KOPT-K1 (cell line): ENCODE measurements around the gene CFTR.

Source experiments
- H3K27ac ChIP-seq: fragments of 200-600 bp; sonication (generic); 2 replicates; pipeline ENCODE4 v1.5.1; 2016; ENCODE audit warnings: antibody characterized with exemption, mild to moderate bottlenecking, low read depth, low read length; ENCODE audit not compliant: poor library complexity, severe bottlenecking
- H3K36me3 ChIP-seq: fragments of 200-600 bp; sonication (generic); 2 replicates; pipeline ENCODE4 v1.5.1; 2017; ENCODE audit warnings: antibody characterized with exemption, mild to moderate bottlenecking, low read length, moderate library complexity; ENCODE audit not compliant: insufficient read depth
- H3K9me3 ChIP-seq: fragments of 200-600 bp; sonication (generic); 2 replicates; pipeline ENCODE4 v1.5.1; 2017; ENCODE audit warnings: antibody characterized with exemption, low read length, mild to moderate bottlenecking; ENCODE audit not compliant: insufficient read depth, poor library complexity, severe bottlenecking

Gene CFTR

DNA sequence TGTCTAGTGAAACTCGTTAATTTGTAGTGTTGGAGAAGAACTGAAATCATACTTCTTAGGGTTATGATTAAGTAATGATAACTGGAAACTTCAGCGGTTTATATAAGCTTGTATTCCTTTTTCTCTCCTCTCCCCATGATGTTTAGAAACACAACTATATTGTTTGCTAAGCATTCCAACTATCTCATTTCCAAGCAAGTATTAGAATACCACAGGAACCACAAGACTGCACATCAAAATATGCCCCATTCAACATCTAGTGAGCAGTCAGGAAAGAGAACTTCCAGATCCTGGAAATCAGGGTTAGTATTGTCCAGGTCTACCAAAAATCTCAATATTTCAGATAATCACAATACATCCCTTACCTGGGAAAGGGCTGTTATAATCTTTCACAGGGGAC lies 187.6 kb downstream of the CFTR start:
- no peak overlapping the region for H3K27ac ChIP-seq
- H3K36me3 ChIP-seq: peaks cover 65% of the 10 kb centered on the region
- no peaks in the 10 kb centered on the region for H3K9me3 ChIP-seq

DNA sequence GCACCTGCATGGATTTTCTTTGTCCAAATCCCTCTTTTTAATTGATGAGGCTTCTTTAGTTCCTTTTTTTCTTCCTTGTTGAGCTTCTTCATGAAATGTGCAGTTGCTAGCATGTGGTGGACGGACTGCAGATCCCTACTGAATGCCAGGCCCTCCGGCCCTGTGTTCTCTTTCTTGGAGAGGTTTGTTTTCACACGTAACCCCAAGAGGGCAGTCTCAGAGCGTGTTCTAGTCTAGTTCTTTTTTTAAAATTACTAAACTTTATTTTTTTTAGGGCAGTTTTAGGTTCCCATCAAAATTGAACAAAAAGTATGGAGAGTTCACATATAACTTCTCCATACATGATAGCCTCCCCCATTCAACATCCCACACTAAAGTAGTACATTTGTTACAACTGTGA lies 190.0 kb downstream of the CFTR start:
- Histone ChIP-seq H3K9me3 (no peaks in the 10 kb centered on the region), H3K27ac (no peak overlapping the region), H3K36me3 (peaks cover 41% of the 10 kb centered on the region)

DNA sequence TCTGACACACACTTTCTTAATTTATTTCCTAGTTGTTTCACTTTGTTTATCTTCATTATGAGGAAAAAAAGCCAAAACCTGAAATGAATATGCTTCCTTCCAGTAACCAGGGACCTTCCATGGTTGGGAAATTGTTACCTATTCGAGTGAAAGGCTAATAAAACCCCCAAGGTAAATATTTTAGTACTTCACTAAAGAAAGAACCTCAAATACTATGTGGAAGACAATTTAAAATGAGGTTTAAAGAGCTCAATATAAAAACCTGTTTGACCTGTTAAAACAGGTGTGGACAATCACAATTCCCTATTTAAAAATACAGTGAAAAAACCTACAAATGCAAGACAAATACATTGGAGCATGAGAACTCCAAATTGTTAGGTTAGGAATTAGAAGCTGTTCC lies 192.6 kb downstream of the CFTR start:
- Histone ChIP-seq H3K36me3 (peaks cover 15% of the 10 kb centered on the region), H3K27ac (no peak overlapping the region), H3K9me3 (no peaks in the 10 kb centered on the region)

DNA sequence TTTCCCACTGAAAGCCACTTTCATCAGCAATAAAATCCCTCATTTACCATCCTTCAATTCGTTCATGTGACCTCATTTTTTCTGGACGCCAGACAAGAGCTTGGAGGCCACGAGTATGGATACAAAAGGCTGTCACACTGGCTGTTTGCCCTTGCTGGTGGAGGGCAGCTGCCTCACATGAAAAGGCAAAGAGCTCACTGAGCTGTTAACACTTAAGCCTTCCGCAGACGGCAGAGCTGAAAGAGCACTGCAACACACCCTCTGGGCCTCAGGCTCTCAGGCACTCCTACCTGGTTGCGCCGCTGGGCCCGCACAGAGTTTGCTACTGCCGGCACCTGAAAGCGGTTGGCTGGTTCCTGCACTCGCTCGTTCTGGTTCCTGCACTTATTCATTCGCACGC lies 193.5 kb downstream of the CFTR start:
- Histone ChIP-seq H3K36me3 (peaks cover 7% of the 10 kb centered on the region), H3K9me3 (no peaks in the 10 kb centered on the region), H3K27ac (peak overlapping the region; percentile 14)

DNA sequence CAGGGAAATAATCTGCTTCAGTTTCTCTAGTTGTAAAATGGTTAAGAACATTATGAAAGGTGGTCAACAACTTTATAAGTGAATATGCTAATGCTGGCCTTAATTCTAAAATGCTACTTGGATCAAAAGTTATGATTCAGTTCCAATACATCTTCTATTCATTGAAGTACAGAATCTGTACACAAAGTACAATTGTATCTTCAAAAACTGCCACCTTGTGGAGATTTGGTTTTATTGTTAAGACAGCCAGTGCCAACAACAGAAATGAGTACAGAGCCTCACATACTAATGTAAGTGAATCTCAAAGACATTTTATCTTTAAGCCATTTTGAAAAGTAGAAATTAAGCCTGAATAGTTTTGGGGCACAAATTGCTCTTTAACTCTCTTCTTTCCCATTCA lies 194.0 kb downstream of the CFTR start:
- H3K36me3 ChIP-seq: peaks cover 2% of the 10 kb centered on the region; the same call in 1 of the 2 replicates
- peak overlapping the region; percentile 14 for H3K27ac ChIP-seq
- no peaks in the 10 kb centered on the region for H3K9me3 ChIP-seq

DNA sequence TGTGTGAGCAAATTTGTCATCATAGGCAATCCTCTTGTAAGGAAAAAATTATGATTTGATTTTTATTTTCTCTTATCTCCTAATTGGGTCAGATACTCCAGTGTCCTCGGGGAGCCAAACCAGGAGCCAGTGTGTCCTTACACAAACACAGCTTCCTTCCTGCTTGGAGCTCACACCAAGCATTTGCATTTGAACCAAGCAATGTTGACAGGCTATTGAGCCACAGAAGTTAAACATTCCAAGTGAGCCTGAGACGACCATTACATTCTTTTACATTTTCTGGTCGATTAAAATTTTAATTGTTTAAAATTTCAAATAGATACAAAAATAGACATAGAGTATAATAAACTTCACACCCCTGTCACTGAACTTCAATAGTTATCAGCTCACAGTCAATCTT lies 194.8 kb downstream of the CFTR start:
- Histone ChIP-seq H3K9me3 (no peaks in the 10 kb centered on the region), H3K27ac (no peak overlapping the region), H3K36me3 (no peaks in the 10 kb centered on the region)

DNA sequence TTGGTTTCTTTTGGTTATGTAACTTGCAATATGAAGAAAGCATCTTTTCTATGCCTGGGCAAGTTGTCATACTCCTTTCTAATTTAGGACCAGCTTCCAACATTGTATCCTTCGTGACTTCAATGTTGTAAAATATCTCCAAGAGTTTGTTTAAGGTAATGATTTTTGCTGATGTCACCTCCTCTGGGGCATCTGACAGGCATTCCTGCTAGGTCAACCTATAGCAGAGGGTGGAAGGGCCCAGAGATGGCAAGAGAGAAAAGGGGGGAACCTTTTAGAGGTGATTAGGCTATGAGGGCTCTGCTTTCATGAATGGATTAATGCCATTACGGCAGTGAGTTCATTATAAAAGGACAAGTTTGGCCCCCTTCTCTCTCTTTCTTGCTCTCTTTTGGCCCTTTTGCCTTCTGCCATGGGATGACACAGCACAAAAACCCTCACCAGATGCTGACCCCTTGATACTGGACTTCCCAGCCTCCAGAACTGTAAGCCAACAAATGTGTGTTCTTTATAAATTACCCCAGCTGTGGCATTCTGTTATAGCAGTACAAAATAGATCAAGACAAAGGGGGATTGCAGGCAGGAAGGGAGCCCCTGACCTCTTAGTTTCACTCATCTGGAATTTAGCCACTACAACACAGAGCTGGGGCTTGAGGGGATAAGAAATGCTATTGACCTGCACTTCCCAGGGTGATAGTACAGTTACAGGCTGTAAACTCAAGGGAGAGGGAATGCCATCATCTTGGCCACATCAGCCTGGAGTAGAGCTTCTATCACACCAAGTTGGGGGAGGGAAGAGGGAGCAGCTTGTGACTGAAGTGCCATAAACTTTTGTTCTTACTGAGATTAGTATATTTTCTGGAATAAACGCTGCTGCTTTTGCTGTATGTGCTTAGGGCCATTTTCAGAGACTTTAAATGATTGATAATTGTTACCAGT lies 195.9 kb downstream of the CFTR start:
- Histone ChIP-seq H3K27ac (no peak overlapping the region), H3K9me3 (no peaks in the 10 kb centered on the region)

DNA sequence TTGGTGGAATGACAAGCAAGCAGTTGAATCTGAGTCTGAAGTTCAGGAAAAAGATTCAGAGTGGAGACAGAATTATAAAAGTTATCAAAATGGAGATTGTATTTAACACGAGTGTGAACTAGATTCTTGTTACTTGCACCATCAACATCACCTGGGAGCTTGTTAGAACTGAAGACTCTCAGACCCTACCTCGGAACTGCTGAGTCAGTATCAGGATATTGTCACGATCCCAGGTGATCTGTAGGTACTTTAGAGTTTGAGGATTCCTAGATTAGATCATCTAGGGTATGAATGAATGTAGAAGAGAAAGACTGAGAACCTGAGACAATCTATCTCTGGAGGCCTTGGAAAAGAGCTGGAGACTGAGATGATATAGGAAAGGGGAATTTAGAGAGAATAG lies 199.3 kb downstream of the CFTR start:
- H3K9me3 ChIP-seq: no peaks in the 10 kb centered on the region
- H3K36me3 ChIP-seq: no peaks in the 10 kb centered on the region
- no peak overlapping the region for H3K27ac ChIP-seq

More for the DNA sequence above, 195.9 kb downstream of the CFTR start:
- H3K36me3 ChIP-seq: no peaks in the 10 kb centered on the region

DNA sequence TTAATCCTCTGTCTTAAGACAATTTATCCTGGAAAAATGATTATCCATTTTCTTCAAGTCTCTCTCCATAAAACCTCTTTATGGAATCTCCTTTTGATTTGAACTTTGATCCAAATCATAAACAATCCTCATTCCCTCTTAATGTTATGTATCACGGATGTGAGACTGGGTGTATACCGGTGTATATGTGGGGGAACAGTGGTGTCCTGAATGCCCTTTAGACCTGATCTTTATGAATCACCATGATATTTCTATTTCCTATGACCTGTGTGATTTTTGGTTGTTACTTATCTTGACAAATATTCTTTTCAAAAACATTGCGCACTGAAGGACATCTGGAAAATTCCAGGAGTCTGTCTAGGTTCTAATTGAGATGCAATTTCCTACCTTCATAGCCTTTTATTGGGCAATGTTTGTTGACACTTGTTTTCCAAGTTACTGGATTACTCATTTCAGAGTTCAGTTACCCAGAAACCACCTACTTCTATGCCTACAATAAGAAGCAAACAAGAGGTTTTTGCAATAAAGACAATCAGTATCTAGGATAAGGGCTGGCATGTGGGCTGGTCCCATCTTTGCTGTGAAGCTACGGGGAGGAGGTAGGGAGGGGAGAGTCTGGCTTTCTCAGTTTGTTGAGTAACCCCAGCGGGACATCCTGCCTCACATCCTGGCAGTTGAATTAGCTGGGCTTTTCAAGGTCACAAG lies 203.0 kb downstream of the CFTR start:
- Histone ChIP-seq H3K27ac (no peak overlapping the region), H3K9me3 (no peaks in the 10 kb centered on the region), H3K36me3 (no peaks in the 10 kb centered on the region)

DNA sequence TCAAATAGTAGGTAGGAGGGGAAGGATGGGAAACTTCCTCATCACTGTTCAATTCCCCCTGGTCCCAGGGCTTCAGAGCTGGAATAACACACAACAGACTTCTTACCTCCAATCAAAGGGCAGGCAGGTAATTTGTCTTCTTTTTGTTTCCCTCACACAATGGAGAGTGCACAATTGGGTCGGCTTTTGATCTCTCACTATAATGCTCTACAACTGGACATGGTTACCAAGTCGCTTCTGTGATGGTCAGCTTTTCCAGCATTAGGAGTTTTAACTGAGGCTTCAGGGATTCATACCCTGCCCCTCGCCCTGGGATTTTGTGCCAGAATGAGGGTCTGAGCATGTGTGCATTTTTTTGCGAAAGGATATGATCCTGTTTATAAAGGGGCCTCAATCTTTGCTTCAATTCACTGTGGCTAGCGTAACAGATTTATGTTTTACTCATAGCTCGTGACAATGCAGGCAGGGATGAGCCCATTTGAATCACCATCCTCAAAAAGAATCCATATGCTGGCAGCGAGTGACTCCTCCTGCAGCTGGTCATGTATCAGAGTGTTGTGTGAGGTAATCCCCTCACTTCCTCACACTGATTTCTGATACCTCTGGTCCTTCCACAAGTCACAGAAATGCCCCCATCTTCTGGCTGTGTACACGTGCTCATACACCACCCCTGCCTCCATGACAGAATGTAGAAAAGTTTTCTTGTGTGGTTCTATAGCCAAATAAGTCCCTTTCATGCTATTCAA lies 203.8 kb downstream of the CFTR start:
- Histone ChIP-seq H3K9me3 (no peaks in the 10 kb centered on the region), H3K36me3 (no peaks in the 10 kb centered on the region), H3K27ac (no peak overlapping the region)

DNA sequence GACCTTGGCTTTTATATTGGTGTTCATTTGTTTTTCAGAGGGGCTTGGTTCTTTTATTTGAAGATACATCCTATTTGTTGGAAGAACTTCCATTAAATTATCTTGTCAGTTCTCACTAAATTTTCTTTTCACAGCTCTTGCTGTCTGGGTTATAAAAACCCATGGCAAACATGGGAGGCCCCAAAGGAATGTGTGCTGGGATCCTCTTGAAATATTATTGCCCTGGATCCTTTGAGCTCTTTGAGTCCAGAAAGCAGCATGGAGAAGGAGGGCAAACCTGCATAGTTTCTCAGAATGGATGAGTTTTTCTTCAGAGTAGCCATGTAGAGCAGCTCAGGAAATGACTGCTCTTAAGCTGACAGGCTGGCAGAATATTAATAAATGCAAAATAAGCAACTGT lies 206.0 kb downstream of the CFTR start:
- Histone ChIP-seq H3K27ac (no peak overlapping the region), H3K9me3 (no peaks in the 10 kb centered on the region), H3K36me3 (no peaks in the 10 kb centered on the region)

DNA sequence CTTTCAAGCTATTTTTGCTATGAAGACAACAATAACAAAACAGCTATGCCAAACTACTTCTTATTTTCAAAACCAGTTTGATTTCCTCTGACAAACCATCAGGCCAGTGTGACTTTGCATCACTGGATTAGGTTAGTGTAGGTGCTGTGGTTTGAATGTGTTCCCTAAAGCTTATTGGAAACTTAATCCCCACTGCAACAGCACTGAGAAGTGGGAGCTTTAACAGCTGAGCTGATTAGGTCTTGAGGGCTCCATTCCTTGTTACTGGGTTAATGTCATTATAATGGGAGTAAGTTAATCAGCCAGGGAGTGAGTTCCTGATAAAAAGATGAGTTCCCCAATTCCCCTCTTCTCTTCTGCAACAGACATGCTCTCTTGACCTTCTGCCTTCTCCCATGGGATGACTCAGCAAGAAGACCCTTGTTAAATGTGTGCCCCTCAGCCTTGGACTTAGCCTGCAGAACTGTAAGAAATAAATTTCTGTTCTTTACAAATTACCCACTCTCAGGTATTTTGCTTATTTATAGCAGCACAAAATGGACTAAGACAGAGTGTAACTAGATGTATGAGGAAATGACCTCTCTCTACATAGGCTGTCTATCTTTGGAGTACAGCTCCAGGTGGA lies 206.6 kb downstream of the CFTR start:
- Histone ChIP-seq H3K27ac (no peak overlapping the region), H3K9me3 (no peaks in the 10 kb centered on the region), H3K36me3 (no peaks in the 10 kb centered on the region)

DNA sequence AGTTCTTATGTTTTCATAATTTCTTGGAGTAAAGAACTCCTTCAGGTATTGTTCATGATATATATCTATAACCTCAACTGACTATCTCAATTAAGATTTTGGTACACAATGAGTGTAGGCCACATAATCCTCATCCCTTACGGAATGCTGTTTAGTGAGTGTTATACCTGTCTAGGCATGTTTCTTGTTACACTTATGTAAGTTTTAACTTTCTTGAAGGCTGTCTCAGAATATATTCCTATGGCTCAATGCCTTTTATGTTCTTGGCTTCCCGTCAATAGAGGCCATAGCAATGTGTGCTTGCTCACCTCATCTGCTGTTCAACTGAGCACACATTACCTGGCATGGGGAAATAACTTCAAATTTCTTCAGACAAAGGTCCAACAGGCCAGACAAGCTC lies 208.3 kb downstream of the CFTR start:
- no peaks in the 10 kb centered on the region for H3K36me3 ChIP-seq
- no peaks in the 10 kb centered on the region for H3K9me3 ChIP-seq
- no peak overlapping the region for H3K27ac ChIP-seq

DNA sequence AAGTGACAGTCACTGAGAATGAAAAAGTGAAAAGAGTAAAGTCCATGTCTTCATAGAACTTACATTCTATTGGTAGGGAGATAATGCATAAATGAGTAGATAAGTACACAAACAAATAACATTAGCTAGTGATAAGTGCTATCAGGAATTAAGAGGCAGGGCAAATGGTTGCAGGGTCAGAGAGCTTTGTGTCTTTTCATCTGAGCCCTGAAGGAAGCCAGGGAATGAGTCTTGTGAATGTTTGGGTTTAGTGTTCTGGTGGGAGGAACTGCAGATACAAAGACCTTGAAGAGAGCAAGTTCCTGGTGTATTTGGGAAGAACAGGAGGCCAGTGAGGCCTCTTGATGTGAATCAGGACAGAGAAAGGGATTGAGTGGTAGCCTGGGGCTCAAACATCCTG lies 209.6 kb downstream of the CFTR start:
- H3K27ac ChIP-seq: no peak overlapping the region
- H3K9me3 ChIP-seq: no peaks in the 10 kb centered on the region
- H3K36me3 ChIP-seq: no peaks in the 10 kb centered on the region

DNA sequence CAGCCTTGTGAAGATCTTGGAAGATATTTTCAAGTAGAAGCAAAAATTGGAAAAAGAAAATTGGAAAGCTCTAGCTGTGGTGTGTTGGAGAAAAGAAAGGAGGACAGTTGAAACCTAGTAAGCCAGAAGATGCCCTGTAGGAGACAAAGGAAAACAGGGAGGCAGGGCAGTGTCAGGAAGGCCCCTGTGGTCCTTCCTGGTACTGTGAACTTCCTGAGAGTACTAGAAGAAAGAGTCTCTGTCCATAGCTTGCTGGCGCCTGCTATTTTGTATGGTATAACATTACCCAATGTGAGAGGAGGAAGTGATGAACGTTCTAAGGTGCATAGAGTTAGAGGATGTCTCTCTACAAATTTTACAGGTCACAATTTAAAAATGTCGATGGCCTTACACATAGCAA lies 210.3 kb downstream of the CFTR start:
- H3K36me3 ChIP-seq: no peaks in the 10 kb centered on the region
- no peak overlapping the region for H3K27ac ChIP-seq
- no peaks in the 10 kb centered on the region for H3K9me3 ChIP-seq
